H1 (cell line): ENCODE measurements around the gene INCENP.

Experiments
- ATF3 ChIP-seq: IDR thresholded peaks from 2 replicates; pipeline ENCODE4 v1.6.1; 2011; ENCODE audit warnings: low read depth, mild to moderate bottlenecking, low read length; ENCODE audit not compliant: insufficient read depth
- BCL11A ChIP-seq, 2 experiments: IDR thresholded peaks; one replicate each; pipeline ENCODE4 v1.6.1; 2011; ENCODE audit warnings: low read depth in 2 of 2, low read length in 2 of 2, mild to moderate bottlenecking in 2 of 2
- CTCF ChIP-seq, 3 experiments: IDR thresholded peaks; 1 replicate in 2 of 3; 2 replicates in 1 of 3; pipeline versions ENCODE4 v1.5.1 to v1.6.1; 2011; ENCODE audit warnings: low read length in 3 of 3, mild to moderate bottlenecking in 3 of 3, inconsistent platforms in 2 of 3, low read depth in 1 of 3, moderate library complexity in 1 of 3; ENCODE audit not compliant: insufficient read depth in 1 of 3; ENCODE audit errors: control extremely low read depth in 1 of 3
- SIX5 ChIP-seq: IDR thresholded peaks from 2 replicates; pipeline ENCODE4 v1.6.1; 2011; ENCODE audit warnings: mild to moderate bottlenecking, low read depth, low read length

- TF ChIP-seq ATF3 (no peak), BCL11A (IDR thresholded peaks at IDR 0.05; ENCODE audit: low read depth in 2 of 2, low read length in 2 of 2) (no peak), CTCF (IDR thresholded peaks at IDR 0.05; ENCODE audit: control extremely low read depth in 1 of 3, insufficient read depth in 1 of 3, low read depth in 1 of 3, low read length in 3 of 3) (no peak), SIX5 (no peak)
Measured at GRCh38 chr11:62166371-62166770, 42.6 kb downstream of the INCENP start.
